ENCODE data around the gene RNF138.

GRCh38 chr18:32093102-32093511 is 1.4 kb downstream of the RNF138 start:
- TF ChIP-seq CTCF (IDR thresholded peaks at IDR 0.05) (no peak), POLR2A (IDR thresholded peaks at IDR 0.05) (no peak)
